Measurements from ENCODE around the gene FUT8. TPM values are rescaled to one million over a fixed set of nuclear protein-coding genes. Genes with fewer than 3 reads are reported as not detected.

The FUT8 gene
- total RNA-seq, 4 donors from 2014 or later: 15.2 to 38.0 (median 20.7) TPM

DNA sequence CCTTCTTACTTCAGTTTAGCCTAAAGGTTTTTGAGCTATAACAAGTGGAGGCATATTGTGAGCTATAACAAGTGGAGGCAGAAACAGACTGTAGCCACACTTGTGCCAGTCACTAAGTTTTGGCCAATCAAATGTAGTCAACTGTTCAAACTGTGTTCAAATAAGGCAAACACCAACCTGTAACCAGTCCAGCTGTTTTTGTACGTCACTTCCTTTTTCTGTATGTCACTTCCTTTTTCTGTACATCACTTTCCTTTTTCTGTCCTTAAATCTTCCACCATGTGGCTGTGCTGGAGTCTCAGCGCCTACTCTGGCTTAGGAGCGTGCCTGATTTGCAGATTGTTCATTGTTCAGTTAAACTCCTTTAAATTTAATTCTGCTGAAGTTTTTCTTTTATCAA lies 79.7 kb downstream of the FUT8 start:
- no peak for DNase-seq (ENCODE audit: low spot score in 2 of 2)
- no peak for TF ChIP-seq POLR2A (IDR thresholded peaks at IDR 0.05)
- TF ChIP-seq, protein P1, sequence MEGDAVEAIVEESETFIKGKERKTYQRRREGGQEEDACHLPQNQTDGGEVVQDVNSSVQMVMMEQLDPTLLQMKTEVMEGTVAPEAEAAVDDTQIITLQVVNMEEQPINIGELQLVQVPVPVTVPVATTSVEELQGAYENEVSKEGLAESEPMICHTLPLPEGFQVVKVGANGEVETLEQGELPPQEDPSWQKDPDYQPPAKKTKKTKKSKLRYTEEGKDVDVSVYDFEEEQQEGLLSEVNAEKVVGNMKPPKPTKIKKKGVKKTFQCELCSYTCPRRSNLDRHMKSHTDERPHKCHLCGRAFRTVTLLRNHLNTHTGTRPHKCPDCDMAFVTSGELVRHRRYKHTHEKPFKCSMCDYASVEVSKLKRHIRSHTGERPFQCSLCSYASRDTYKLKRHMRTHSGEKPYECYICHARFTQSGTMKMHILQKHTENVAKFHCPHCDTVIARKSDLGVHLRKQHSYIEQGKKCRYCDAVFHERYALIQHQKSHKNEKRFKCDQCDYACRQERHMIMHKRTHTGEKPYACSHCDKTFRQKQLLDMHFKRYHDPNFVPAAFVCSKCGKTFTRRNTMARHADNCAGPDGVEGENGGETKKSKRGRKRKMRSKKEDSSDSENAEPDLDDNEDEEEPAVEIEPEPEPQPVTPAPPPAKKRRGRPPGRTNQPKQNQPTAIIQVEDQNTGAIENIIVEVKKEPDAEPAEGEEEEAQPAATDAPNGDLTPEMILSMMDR (IDR thresholded peaks at IDR 0.05): no peak
- no peak for TF ChIP-seq EP300 (IDR thresholded peaks at IDR 0.05)
- TF ChIP-seq POLR2AphosphoS5 (IDR thresholded peaks at IDR 0.05): no peak
- no peak overlapping the region for H3K4me3 ChIP-seq
- no peaks in the 10 kb centered on the region for H3K9me3 ChIP-seq
- H3K36me3 ChIP-seq: no peaks in the 10 kb centered on the region
- no peak overlapping the region for H3K27ac ChIP-seq
- no peaks in the 10 kb centered on the region for H3K4me1 ChIP-seq
- H3K27me3 ChIP-seq: no peaks in the 10 kb centered on the region
- WGBS: 83% methylated on average over 3 of the region's 3 CpGs

GRCh38 chr14:65495196-65495595 lies 82.7 kb downstream of the FUT8 start:
- Histone ChIP-seq H3K9me3 (no peaks in the 10 kb centered on the region), H3K4me1 (no peaks in the 10 kb centered on the region), H3K4me3 (no peak overlapping the region), H3K27me3 (no peaks in the 10 kb centered on the region), H3K36me3 (no peaks in the 10 kb centered on the region), H3K27ac (no peak overlapping the region)
- no peak for TF ChIP-seq EP300 (IDR thresholded peaks at IDR 0.05)
- no peak for DNase-seq (ENCODE audit: low spot score in 2 of 2)
- WGBS: 63% methylated on average over 1 of the region's 1 CpG

GRCh38 chr14:65496178-65496993 lies 83.9 kb downstream of the FUT8 start:
- Histone ChIP-seq H3K4me3 (no peak overlapping the region), H3K27ac (no peak overlapping the region), H3K9me3 (no peaks in the 10 kb centered on the region), H3K4me1 (no peaks in the 10 kb centered on the region), H3K27me3 (no peaks in the 10 kb centered on the region), H3K36me3 (no peaks in the 10 kb centered on the region)
- TF ChIP-seq POLR2A (IDR thresholded peaks at IDR 0.05): no peak
- no peak for TF ChIP-seq POLR2AphosphoS5 (IDR thresholded peaks at IDR 0.05)
- no peak for TF ChIP-seq EP300 (IDR thresholded peaks at IDR 0.05)
- TF ChIP-seq, protein P1 (IDR thresholded peaks at IDR 0.05): no peak
- no peak for DNase-seq (ENCODE audit: low spot score in 2 of 2)
- 93% methylated on average over 6 of the region's 6 CpGs for WGBS

DNA sequence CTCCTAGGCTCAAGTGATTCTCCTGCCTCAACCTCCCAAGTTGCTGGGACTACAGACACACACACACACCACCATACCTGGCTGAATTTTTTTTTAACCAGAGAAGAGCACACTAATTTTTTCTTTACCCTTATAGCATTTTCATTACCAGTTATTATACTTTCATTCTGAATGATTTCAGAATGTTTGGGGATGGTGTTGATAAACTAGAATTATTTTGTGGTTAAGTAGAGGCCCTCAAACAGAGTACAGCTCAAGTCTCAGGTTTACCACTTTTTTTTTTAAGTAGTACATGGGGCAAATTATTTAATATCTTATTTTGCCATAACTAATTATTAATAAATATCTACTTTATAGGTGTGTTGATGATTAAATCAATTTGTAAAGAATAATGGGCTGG lies 86.6 kb downstream of the FUT8 start:
- Histone ChIP-seq H3K4me1 (no peaks in the 10 kb centered on the region), H3K36me3 (no peaks in the 10 kb centered on the region), H3K4me3 (no peak overlapping the region), H3K27ac (no peak overlapping the region), H3K9me3 (no peaks in the 10 kb centered on the region), H3K27me3 (no peaks in the 10 kb centered on the region)
- TF ChIP-seq, protein P1 (IDR thresholded peaks at IDR 0.05): no peak
- TF ChIP-seq POLR2AphosphoS5 (IDR thresholded peaks at IDR 0.05) (no peak), POLR2A (IDR thresholded peaks at IDR 0.05) (no peak), EP300 (IDR thresholded peaks at IDR 0.05) (no peak)
- DNase-seq (ENCODE audit: low spot score in 2 of 2): no peak

GRCh38 chr14:65500075-65500474 lies 87.5 kb downstream of the FUT8 start:
- no peaks in the 10 kb centered on the region for H3K9me3 ChIP-seq
- WGBS: 96% methylated on average over 4 of the region's 4 CpGs
- no peak for TF ChIP-seq EP300 (IDR thresholded peaks at IDR 0.05)
- no peak for TF ChIP-seq POLR2AphosphoS5 (IDR thresholded peaks at IDR 0.05)
- TF ChIP-seq POLR2A (IDR thresholded peaks at IDR 0.05): no peak
- TF ChIP-seq, protein P1 (IDR thresholded peaks at IDR 0.05): no peak
- H3K36me3 ChIP-seq: no peaks in the 10 kb centered on the region
- H3K27ac ChIP-seq: no peak overlapping the region
- H3K27me3 ChIP-seq: no peaks in the 10 kb centered on the region
- no peak overlapping the region for H3K4me3 ChIP-seq
- DNase-seq (ENCODE audit: low spot score in 2 of 2): no peak
- no peaks in the 10 kb centered on the region for H3K4me1 ChIP-seq

Measured in suprapubic skin (tissue), 4 donors.